ENCODE data around the gene GSE1.

The GSE1 gene

DNA sequence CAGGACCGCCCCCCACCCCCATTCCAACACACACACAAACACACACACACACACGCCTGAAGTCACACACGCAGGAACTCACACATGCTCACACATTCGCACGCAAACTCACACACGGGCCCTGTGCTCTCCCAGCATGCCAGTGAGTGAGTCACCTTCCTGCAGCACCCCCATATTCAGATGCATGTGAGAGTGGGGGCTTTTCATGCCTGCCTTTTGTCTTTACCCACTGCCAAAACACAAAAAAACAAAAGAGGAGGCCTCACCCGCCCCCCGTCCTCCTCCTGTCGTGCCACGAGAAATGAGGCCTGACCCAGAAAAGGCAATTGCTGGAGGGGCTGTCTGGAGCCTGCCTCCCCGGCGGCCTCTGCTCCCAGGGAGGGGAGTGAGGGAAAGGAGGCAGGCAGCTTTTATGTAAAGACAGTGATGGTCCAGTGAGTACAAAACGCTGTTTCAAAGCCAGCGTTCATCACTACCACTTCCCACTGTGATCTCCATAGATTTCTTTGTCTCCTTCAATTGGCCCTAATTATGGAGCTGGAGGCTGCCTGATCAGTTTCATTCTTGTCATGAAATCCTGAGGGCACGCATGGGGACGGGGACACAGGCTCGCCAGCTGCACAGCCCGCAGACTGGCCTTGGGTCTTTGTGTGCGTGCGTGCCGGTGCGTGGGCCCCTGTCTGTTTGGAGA lies 29.5 kb upstream of the GSE1 start:
- Histone ChIP-seq H3K4me3 (ENCODE audit: low read depth in 1 of 2, low read length in 2 of 2) (no peak overlapping the region), H3K27ac (ENCODE audit: low read depth, low read length) (no peak overlapping the region), H3K4me1 (ENCODE audit: control insufficient read depth in 1 of 2, insufficient read depth in 2 of 2, low read length in 2 of 2) (peaks cover 10 to 15% of the 10 kb centered on the region in 2 donors), H3K36me3 (ENCODE audit: control insufficient read depth in 1 of 2, insufficient read depth in 2 of 2, low read length in 2 of 2) (no peaks in the 10 kb centered on the region), H3K9me3 (ENCODE audit: control insufficient read depth in 1 of 2, low read length in 2 of 2) (no peaks in the 10 kb centered on the region), H3K9ac (ENCODE audit: low read depth in 1 of 2, low read length in 2 of 2) (no peak overlapping the region), H3K27me3 (ENCODE audit: control insufficient read depth in 1 of 2, insufficient read depth in 2 of 2, low read length in 2 of 2) (no peaks in the 10 kb centered on the region)

DNA sequence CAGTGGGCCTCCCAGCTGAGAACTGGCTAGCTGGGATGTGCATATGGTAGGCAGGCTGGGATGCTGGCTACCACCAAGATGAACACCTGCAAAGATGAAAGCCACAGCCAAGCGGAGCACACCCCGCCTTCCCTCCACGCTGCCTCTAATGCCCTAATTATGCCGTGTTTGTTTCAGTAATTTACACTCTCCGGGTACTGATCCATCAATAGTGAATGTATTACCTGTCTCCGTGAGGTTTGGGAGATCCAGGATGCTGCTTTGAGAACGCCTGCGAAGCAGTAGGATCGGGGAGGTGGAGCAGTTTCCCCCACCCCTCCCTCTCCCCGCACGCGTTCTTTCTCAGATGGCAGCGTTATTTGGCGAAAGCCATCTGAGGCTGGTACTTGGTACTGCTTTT lies 28.9 kb upstream of the GSE1 start:
- Histone ChIP-seq H3K9me3 (ENCODE audit: control insufficient read depth in 1 of 2, low read length in 2 of 2) (no peaks in the 10 kb centered on the region), H3K27me3 (ENCODE audit: control insufficient read depth in 1 of 2, insufficient read depth in 2 of 2, low read length in 2 of 2) (no peaks in the 10 kb centered on the region), H3K36me3 (ENCODE audit: control insufficient read depth in 1 of 2, insufficient read depth in 2 of 2, low read length in 2 of 2) (no peaks in the 10 kb centered on the region), H3K4me1 (ENCODE audit: control insufficient read depth in 1 of 2, insufficient read depth in 2 of 2, low read length in 2 of 2) (peaks cover 8 to 12% of the 10 kb centered on the region in 2 donors), H3K27ac (ENCODE audit: low read depth, low read length) (no peak overlapping the region), H3K4me3 (ENCODE audit: low read depth in 1 of 2, low read length in 2 of 2) (no peak overlapping the region), H3K9ac (ENCODE audit: low read depth in 1 of 2, low read length in 2 of 2) (no peak overlapping the region)

- H3K9me3 ChIP-seq (ENCODE audit: control insufficient read depth in 1 of 2, low read length in 2 of 2): no peaks in the 10 kb centered on the region
- no peaks in the 10 kb centered on the region for H3K36me3 ChIP-seq (ENCODE audit: control insufficient read depth in 1 of 2, insufficient read depth in 2 of 2, low read length in 2 of 2)
- no peak overlapping the region for H3K9ac ChIP-seq (ENCODE audit: low read depth in 1 of 2, low read length in 2 of 2)
- H3K27ac ChIP-seq (ENCODE audit: low read depth, low read length): no peak overlapping the region
- H3K4me1 ChIP-seq (ENCODE audit: control insufficient read depth in 1 of 2, insufficient read depth in 2 of 2, low read length in 2 of 2): peaks cover 3 to 12% of the 10 kb centered on the region in 2 donors
- H3K27me3 ChIP-seq (ENCODE audit: control insufficient read depth in 1 of 2, insufficient read depth in 2 of 2, low read length in 2 of 2): no peaks in the 10 kb centered on the region
- H3K4me3 ChIP-seq (ENCODE audit: low read depth in 1 of 2, low read length in 2 of 2): no peak overlapping the region
These were observed 28.3 kb upstream of the GSE1 start for GRCh38 chr16:85584819-85585282.

- Histone ChIP-seq H3K27ac (ENCODE audit: low read depth, low read length) (no peak overlapping the region), H3K9ac (ENCODE audit: low read depth in 1 of 2, low read length in 2 of 2) (no peak overlapping the region), H3K36me3 (ENCODE audit: control insufficient read depth in 1 of 2, insufficient read depth in 2 of 2, low read length in 2 of 2) (no peaks in the 10 kb centered on the region), H3K4me1 (ENCODE audit: control insufficient read depth in 1 of 2, insufficient read depth in 2 of 2, low read length in 2 of 2) (peaks cover 0 to 7% of the 10 kb centered on the region in 2 donors), H3K9me3 (ENCODE audit: control insufficient read depth in 1 of 2, low read length in 2 of 2) (no peaks in the 10 kb centered on the region), H3K27me3 (ENCODE audit: control insufficient read depth in 1 of 2, insufficient read depth in 2 of 2, low read length in 2 of 2) (no peaks in the 10 kb centered on the region), H3K4me3 (ENCODE audit: low read depth in 1 of 2, low read length in 2 of 2) (no peak overlapping the region)
These were observed 27.4 kb upstream of the GSE1 start for GRCh38 chr16:85585711-85586110.

- H3K4me3 ChIP-seq (ENCODE audit: low read depth in 1 of 2, low read length in 2 of 2): no peak overlapping the region
- H3K4me1 ChIP-seq (ENCODE audit: control insufficient read depth in 1 of 2, insufficient read depth in 2 of 2, low read length in 2 of 2): peaks cover 0 to 7% of the 10 kb centered on the region in 2 donors
- H3K27ac ChIP-seq (ENCODE audit: low read depth, low read length): no peak overlapping the region
- H3K36me3 ChIP-seq (ENCODE audit: control insufficient read depth in 1 of 2, insufficient read depth in 2 of 2, low read length in 2 of 2): no peaks in the 10 kb centered on the region
- no peaks in the 10 kb centered on the region for H3K9me3 ChIP-seq (ENCODE audit: control insufficient read depth in 1 of 2, low read length in 2 of 2)
- H3K27me3 ChIP-seq (ENCODE audit: control insufficient read depth in 1 of 2, insufficient read depth in 2 of 2, low read length in 2 of 2): no peaks in the 10 kb centered on the region
- H3K9ac ChIP-seq (ENCODE audit: low read depth in 1 of 2, low read length in 2 of 2): no peak overlapping the region
These were observed 26.6 kb upstream of the GSE1 start for GRCh38 chr16:85586380-85587104.

DNA sequence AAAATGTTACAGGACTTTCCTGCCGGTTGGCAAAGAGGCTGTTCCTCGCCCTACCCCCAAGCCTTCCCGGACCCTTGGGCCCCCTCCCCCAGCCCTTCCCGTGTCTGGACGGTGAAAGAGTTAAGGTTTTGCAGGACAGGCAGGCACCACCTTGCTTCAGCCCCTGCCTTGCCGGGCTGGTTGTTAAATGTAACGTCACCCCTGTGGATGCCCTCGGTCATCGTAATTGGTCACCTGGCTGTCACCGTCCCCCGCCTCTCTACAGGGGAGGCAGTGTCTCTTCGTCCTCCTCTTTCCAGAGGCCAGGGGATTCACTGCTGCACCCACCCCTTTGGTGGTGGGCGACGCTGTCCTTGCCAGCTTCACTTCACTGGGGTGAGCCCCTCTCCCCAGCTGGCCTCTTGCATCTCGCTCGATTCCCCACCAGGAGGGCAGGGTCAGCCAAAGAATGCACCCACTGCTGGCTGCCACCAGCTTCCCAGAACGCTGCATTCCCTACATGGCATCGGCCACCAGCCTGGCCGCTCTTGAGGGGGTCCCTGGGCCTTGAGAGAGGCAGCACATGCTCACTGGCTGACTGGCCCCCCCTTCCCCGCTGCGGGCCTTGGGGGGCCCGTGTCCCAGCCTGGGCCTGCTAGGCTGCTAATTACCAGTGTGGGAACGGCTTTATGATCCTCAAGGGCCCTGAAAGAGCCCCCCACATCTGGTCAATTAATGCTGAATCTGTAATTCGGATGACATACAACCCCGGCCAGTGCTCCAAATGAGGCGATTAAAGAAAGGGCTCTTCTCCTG lies 25.2 kb upstream of the GSE1 start:
- no peak overlapping the region for H3K9ac ChIP-seq (ENCODE audit: low read depth in 1 of 2, low read length in 2 of 2)
- H3K4me1 ChIP-seq (ENCODE audit: control insufficient read depth in 1 of 2, insufficient read depth in 2 of 2, low read length in 2 of 2): peaks cover 3 to 11% of the 10 kb centered on the region in 2 donors
- no peaks in the 10 kb centered on the region for H3K9me3 ChIP-seq (ENCODE audit: control insufficient read depth in 1 of 2, low read length in 2 of 2)
- no peaks in the 10 kb centered on the region for H3K36me3 ChIP-seq (ENCODE audit: control insufficient read depth in 1 of 2, insufficient read depth in 2 of 2, low read length in 2 of 2)
- no peak overlapping the region for H3K27ac ChIP-seq (ENCODE audit: low read depth, low read length)
- H3K27me3 ChIP-seq (ENCODE audit: control insufficient read depth in 1 of 2, insufficient read depth in 2 of 2, low read length in 2 of 2): no peaks in the 10 kb centered on the region
- no peak overlapping the region for H3K4me3 ChIP-seq (ENCODE audit: low read depth in 1 of 2, low read length in 2 of 2)

DNA sequence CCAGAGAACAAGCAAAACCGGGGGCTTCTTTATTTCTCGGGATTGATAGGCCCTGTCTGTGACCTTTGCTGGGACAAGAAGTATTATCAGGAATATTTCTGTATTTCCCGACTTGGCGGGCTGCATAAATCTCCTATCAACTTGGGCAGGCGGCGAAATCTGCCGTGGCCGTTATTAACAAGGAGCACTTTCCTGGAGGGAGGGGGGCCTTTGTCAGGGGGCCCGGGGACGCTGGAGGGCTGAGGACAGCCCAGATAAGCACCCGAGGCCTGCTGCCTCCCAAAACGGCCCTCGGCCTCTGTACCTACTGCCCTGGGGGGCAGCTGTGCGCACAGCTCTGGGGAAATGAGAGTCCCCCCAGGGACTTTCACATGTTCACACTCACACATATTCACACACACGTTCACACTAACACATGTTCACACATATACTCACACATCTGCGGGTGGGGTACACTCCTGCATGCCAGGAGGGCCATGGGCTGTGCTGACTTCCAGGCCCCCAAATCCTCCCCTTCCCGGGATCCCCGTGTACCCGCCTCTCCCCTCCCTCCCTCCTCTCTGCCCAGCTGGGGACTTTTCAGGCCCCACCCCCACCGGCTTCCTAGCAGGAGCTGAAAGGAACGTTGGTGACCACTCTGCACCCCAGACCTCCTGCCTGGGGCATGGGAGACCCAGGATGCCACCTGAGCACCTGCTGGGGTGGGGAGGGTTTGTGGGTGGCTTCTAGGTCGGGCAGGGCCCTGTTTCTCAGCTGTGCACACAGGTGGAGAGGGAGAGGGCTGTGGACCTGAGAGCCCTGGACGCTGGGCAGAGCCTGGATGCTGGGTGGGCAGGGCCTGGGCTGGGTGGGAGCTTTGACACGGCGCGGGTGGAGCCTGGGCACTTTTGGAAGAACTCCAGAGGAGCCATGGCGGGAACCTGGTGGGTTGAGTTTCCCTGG lies 24.3 kb upstream of the GSE1 start:
- Histone ChIP-seq H3K27ac (ENCODE audit: low read depth, low read length) (no peak overlapping the region), H3K9me3 (ENCODE audit: control insufficient read depth in 1 of 2, low read length in 2 of 2) (no peaks in the 10 kb centered on the region), H3K27me3 (ENCODE audit: control insufficient read depth in 1 of 2, insufficient read depth in 2 of 2, low read length in 2 of 2) (no peaks in the 10 kb centered on the region), H3K4me3 (ENCODE audit: low read depth in 1 of 2, low read length in 2 of 2) (no peak overlapping the region), H3K36me3 (ENCODE audit: control insufficient read depth in 1 of 2, insufficient read depth in 2 of 2, low read length in 2 of 2) (no peaks in the 10 kb centered on the region), H3K9ac (ENCODE audit: low read depth in 1 of 2, low read length in 2 of 2) (no peak overlapping the region), H3K4me1 (ENCODE audit: control insufficient read depth in 1 of 2, insufficient read depth in 2 of 2, low read length in 2 of 2) (peaks cover 7 to 10% of the 10 kb centered on the region in 2 donors)

- Histone ChIP-seq H3K9me3 (ENCODE audit: control insufficient read depth in 1 of 2, low read length in 2 of 2) (no peaks in the 10 kb centered on the region), H3K4me1 (ENCODE audit: control insufficient read depth in 1 of 2, insufficient read depth in 2 of 2, low read length in 2 of 2) (peaks cover 7 to 10% of the 10 kb centered on the region in 2 donors), H3K36me3 (ENCODE audit: control insufficient read depth in 1 of 2, insufficient read depth in 2 of 2, low read length in 2 of 2) (no peaks in the 10 kb centered on the region), H3K9ac (ENCODE audit: low read depth in 1 of 2, low read length in 2 of 2) (no peak overlapping the region), H3K4me3 (ENCODE audit: low read depth in 1 of 2, low read length in 2 of 2) (no peak overlapping the region), H3K27ac (ENCODE audit: low read depth, low read length) (no peak overlapping the region), H3K27me3 (ENCODE audit: control insufficient read depth in 1 of 2, insufficient read depth in 2 of 2, low read length in 2 of 2) (no peaks in the 10 kb centered on the region)
These were observed 23.2 kb upstream of the GSE1 start for GRCh38 chr16:85589688-85590505.

- no peaks in the 10 kb centered on the region for H3K27me3 ChIP-seq (ENCODE audit: control insufficient read depth in 1 of 2, insufficient read depth in 2 of 2, low read length in 2 of 2)
- no peak overlapping the region for H3K9ac ChIP-seq (ENCODE audit: low read depth in 1 of 2, low read length in 2 of 2)
- H3K36me3 ChIP-seq (ENCODE audit: control insufficient read depth in 1 of 2, insufficient read depth in 2 of 2, low read length in 2 of 2): no peaks in the 10 kb centered on the region
- H3K9me3 ChIP-seq (ENCODE audit: control insufficient read depth in 1 of 2, low read length in 2 of 2): no peaks in the 10 kb centered on the region
- peaks cover 7 to 10% of the 10 kb centered on the region in 2 donors for H3K4me1 ChIP-seq (ENCODE audit: control insufficient read depth in 1 of 2, insufficient read depth in 2 of 2, low read length in 2 of 2)
- no peak overlapping the region for H3K27ac ChIP-seq (ENCODE audit: low read depth, low read length)
- no peak overlapping the region for H3K4me3 ChIP-seq (ENCODE audit: low read depth in 1 of 2, low read length in 2 of 2)
These were observed 22.7 kb upstream of the GSE1 start for GRCh38 chr16:85590506-85590832.

Measured in duodenal mucosa (tissue), 2 donors.